ENCODE results near the gene UBAC1. TPM values are rescaled to one million over a fixed set of nuclear protein-coding genes. Genes with fewer than 3 reads are reported as not detected.

Gene UBAC1
- total RNA-seq, 6 experiments from 2014 or later = 27.9 to 33.6 (median 31.2) TPM

DNA sequence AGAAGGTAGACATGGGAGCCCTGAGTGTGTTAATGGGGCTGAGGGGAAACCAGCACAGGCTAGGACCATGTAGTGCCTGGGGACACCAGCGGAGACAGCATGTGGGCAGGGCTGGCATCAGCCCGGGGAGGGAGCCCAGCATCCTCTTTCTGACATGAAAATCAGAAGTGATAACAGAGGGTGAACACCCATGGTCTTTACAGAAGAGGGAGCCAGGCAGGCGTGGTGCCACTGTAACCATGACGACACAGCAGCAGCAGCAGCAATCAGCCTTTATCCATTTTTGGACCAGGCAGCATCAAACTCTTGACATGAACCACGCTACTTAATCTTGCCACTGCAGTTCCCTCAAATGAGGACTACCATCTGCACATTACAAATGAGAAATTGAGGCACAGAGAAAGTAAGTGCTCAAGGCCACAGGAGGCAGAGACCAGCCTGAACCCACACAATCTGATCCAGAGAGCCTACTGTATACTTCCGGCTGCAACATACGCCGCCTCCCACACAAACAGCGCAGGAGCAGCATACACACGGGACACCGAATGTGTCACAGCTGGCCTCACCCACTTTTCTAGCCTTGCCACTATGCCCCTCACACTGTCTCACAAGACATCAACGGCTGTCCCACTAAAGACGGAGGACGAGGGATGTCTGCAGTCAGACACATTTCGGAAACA, 77.6 kb downstream of the UBAC1 start:
- Mint-ChIP-seq H3K27ac (peak overlapping the region; percentile 72), H3K4me1 (ENCODE audit: low read depth) (peaks cover 62% of the 10 kb centered on the region), H3K27me3 (ENCODE audit: insufficient read depth) (peaks cover 1% of the 10 kb centered on the region; the same call in 1 of the 2 replicates), H3K4me3 (no peak overlapping the region), H3K36me3 (ENCODE audit: low read depth) (no peaks in the 10 kb centered on the region), H3K9me3 (no peaks in the 10 kb centered on the region)
- TF ChIP-seq, protein P1, sequence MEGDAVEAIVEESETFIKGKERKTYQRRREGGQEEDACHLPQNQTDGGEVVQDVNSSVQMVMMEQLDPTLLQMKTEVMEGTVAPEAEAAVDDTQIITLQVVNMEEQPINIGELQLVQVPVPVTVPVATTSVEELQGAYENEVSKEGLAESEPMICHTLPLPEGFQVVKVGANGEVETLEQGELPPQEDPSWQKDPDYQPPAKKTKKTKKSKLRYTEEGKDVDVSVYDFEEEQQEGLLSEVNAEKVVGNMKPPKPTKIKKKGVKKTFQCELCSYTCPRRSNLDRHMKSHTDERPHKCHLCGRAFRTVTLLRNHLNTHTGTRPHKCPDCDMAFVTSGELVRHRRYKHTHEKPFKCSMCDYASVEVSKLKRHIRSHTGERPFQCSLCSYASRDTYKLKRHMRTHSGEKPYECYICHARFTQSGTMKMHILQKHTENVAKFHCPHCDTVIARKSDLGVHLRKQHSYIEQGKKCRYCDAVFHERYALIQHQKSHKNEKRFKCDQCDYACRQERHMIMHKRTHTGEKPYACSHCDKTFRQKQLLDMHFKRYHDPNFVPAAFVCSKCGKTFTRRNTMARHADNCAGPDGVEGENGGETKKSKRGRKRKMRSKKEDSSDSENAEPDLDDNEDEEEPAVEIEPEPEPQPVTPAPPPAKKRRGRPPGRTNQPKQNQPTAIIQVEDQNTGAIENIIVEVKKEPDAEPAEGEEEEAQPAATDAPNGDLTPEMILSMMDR (IDR thresholded peaks at IDR 0.05) = no peak
- no peak for DNase-seq

Other genes starting within 250 kb of the UBAC1 start
- gene CAMSAP1, start 53.8 kb downstream of the UBAC1 start, total RNA-seq (2021; fragmentation: NEBNext Ultra II Directional; extraction: Animal tissue kit (Norgen Biotek cat#: 25700)) = 10 to 100 TPM; 14.9 to 22.8 (median 18.1) TPM
- 10 to 100 TPM; 38.2 to 46.7 (median 40.2) TPM for gene NACC2, start 133.9 kb upstream of the UBAC1 start, total RNA-seq (2021; fragmentation: NEBNext Ultra II Directional; extraction: Animal tissue kit (Norgen Biotek cat#: 25700))
- 10 to 100 TPM; 31.6 to 45.4 (median 35.7) TPM for gene TMEM250, start 157.5 kb upstream of the UBAC1 start, total RNA-seq (2021; fragmentation: NEBNext Ultra II Directional; extraction: Animal tissue kit (Norgen Biotek cat#: 25700))
- gene LHX3, start 243.8 kb upstream of the UBAC1 start, total RNA-seq (2021; fragmentation: NEBNext Ultra II Directional; extraction: Animal tissue kit (Norgen Biotek cat#: 25700)) = not detected